Ascending aorta (tissue), 2 donors: ENCODE results near the gene MYO1B. TPM values are rescaled to one million over a fixed set of nuclear protein-coding genes. Genes with fewer than 3 reads are reported as not detected.

Source experiments
- DNase-seq, 2 donors: peaks; one replicate each; pipeline ENCODE4 v3.0.0-alpha.2; 2019; ENCODE audit warnings: low spot score in 2 of 2
- H3K27ac ChIP-seq, 2 donors: fragments of 200-600 bp; sonication (generic); one replicate each; pipeline ENCODE4 v1.5.1; 2016 to 2017; ENCODE audit warnings: mild to moderate bottlenecking in 1 of 2
- H3K27me3 ChIP-seq: fragments of 200-600 bp; sonication (generic); one replicate; pipeline ENCODE4 v1.5.1; 2017
- H3K36me3 ChIP-seq, 2 donors: fragments of 200-600 bp; sonication (generic); one replicate each; pipeline ENCODE4 v1.5.1; 2016
- H3K4me1 ChIP-seq, 2 donors: fragments of 200-600 bp; sonication (generic); one replicate each; pipeline ENCODE4 v1.5.1; 2016 to 2017; ENCODE audit warnings: mild to moderate bottlenecking in 1 of 2
- H3K4me3 ChIP-seq, 2 donors: fragments of 200-600 bp; sonication (generic); one replicate each; pipeline ENCODE4 v1.5.1; 2016 to 2017; ENCODE audit warnings: mild to moderate bottlenecking in 1 of 2
- H3K9me3 ChIP-seq, 2 donors: fragments of 200-600 bp; sonication (generic); one replicate each; pipeline ENCODE4 v1.5.1; 2016
- intact Hi-C: fragments of 100-400 bp; cut with DNase I; formaldehyde crosslinking; loops from one replicate; pipeline ENCODE4 v1.15.1; 2023
- total RNA-seq: library from RNA; depleted of rRNA; stranded (reverse); fragments of >200 nt; gene quantifications from one replicate; pipeline ENCODE4 v1.1.0, GENCODE V29; 2016
- TF ChIP-seq, protein P1 (sequence below), 3 experiments: fragments of 200-600 bp in 2 of 3; fragments of 450-650 bp in 1 of 3; sonication (generic) in 2 of 3; IDR thresholded peaks; one replicate each; pipeline ENCODE4 v1.5.1; 2016 to 2019; ENCODE audit warnings: antibody characterized with exemption in 3 of 3, mild to moderate bottlenecking in 1 of 3, moderate library complexity in 1 of 3

MYO1B gene
- total RNA-seq, 1 donor from 2014 or later = 27.4 TPM

DNA sequence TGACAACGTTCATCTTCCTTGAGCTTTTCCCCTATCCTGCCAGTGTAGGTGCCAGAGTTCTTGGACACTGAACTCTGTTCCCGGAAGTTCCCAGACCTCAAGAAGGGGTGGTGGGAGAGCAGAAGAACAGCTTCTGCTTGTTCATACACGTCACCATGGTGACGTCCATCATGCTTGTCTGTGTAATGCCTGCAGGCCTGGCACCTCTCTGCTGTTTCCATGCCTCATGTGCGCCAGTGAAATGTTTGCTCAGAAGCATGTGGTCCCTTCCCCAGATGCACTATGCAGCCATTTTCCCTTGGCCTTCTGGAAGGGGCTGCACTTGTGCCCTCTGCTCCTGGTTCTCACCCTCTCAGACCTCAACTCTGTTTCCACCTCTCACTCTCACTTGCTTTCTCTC lies 221.9 kb downstream of the MYO1B start:
- peak overlapping the region in 1 of 2 donors; percentile 62 for H3K27ac ChIP-seq
- no peaks in the 10 kb centered on the region for H3K9me3 ChIP-seq
- TF ChIP-seq, protein P1, sequence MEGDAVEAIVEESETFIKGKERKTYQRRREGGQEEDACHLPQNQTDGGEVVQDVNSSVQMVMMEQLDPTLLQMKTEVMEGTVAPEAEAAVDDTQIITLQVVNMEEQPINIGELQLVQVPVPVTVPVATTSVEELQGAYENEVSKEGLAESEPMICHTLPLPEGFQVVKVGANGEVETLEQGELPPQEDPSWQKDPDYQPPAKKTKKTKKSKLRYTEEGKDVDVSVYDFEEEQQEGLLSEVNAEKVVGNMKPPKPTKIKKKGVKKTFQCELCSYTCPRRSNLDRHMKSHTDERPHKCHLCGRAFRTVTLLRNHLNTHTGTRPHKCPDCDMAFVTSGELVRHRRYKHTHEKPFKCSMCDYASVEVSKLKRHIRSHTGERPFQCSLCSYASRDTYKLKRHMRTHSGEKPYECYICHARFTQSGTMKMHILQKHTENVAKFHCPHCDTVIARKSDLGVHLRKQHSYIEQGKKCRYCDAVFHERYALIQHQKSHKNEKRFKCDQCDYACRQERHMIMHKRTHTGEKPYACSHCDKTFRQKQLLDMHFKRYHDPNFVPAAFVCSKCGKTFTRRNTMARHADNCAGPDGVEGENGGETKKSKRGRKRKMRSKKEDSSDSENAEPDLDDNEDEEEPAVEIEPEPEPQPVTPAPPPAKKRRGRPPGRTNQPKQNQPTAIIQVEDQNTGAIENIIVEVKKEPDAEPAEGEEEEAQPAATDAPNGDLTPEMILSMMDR (IDR thresholded peaks at IDR 0.05) = no peak
- intact Hi-C loops = no loop called here
- no peak for DNase-seq
- H3K27me3 ChIP-seq = no peaks in the 10 kb centered on the region
- no peak overlapping the region for H3K4me3 ChIP-seq
- no peaks in the 10 kb centered on the region for H3K36me3 ChIP-seq
- peaks cover 0 to 11% of the 10 kb centered on the region in 2 donors for H3K4me1 ChIP-seq

DNA sequence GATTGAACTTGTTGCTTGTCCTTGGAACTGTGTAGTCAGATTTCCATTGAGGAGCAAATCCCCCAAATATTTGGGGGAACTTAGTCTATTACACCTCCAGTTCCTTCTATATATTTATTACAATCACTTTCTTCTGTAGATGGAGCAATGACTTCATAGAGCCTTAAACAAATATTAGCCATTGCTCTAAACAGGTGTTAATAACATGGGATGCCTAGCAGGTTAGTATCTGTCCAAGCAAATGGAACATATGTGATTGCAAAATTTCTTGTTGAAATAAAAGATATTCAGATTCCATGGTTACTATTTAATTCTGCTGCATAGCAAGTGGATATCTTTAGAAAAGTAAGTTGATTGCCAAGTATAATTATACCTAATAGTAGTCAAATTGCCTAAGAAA lies 225.1 kb downstream of the MYO1B start:
- no peaks in the 10 kb centered on the region for H3K36me3 ChIP-seq
- H3K9me3 ChIP-seq = no peaks in the 10 kb centered on the region
- TF ChIP-seq, protein P1 (IDR thresholded peaks at IDR 0.05) = no peak
- H3K27me3 ChIP-seq = no peaks in the 10 kb centered on the region
- H3K4me1 ChIP-seq = peaks cover 0 to 8% of the 10 kb centered on the region in 2 donors
- intact Hi-C loops = no loop called here
- DNase-seq = no peak
- no peak overlapping the region for H3K27ac ChIP-seq
- no peak overlapping the region for H3K4me3 ChIP-seq

DNA sequence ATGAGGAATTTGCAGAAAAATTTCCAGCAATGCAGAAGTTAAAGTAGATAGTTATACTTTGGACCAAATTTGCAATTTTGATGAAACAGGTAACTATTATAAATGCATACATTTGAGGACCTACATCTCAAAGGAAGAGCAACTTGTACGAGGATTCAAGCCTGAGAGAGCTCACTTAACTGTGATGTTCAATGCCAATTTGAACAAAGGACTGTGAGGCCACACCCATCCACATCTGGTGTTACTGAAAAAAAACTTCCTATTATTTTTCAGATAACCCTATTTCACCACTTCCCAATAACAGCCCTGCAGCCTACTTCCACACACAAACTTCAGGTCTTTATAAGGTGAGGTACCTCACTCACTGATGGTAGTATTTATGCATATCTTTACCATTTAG lies 229.3 kb downstream of the MYO1B start:
- H3K27ac ChIP-seq = no peak overlapping the region
- TF ChIP-seq, protein P1 (IDR thresholded peaks at IDR 0.05) = no peak

More for the DNA sequence above, 229.3 kb downstream of the MYO1B start:
- intact Hi-C loops = no loop called here
- H3K9me3 ChIP-seq = no peaks in the 10 kb centered on the region
- DNase-seq = no peak
- no peaks in the 10 kb centered on the region for H3K36me3 ChIP-seq
- no peak overlapping the region for H3K4me3 ChIP-seq
- no peaks in the 10 kb centered on the region for H3K4me1 ChIP-seq
- H3K27me3 ChIP-seq = no peaks in the 10 kb centered on the region

Other genes with a start within 250 kb of the MYO1B start
- gene STAT1, start 231.2 kb upstream of the MYO1B start, total RNA-seq = 13.0 TPM
- gene STAT4, start 94.4 kb upstream of the MYO1B start, total RNA-seq = 0.85 TPM